ENCODE results near the gene RAB41.
A peak's percentile ranks its signal among the peaks of the same experiment; 100 is the strongest.
"Not testable (repeated sequence)": the region's sequence is repeated elsewhere in the genome, so short reads cannot be mapped to it uniquely, and the experiment has no call there.

Gene RAB41

GRCh38 chrX:70281951-70282350 lies at the start of gene RAB41:
Gene RAB41 (plus strand): TSS chrX:70282172. CDS start chrX:70282218, 46 bp downstream.
- DNase-seq, result no peak

- no peak for DNase-seq
These were observed 47.6 kb upstream of the RAB41 start, which contains the start of gene AWAT1 for GRCh38 chrX:70234355-70234754. Gene AWAT1 (plus strand): TSS chrX:70234655. CDS start chrX:70234696, 41 bp downstream.

- DNase-seq, result no peak
These were observed 41.2 kb upstream of the RAB41 start for GRCh38 chrX:70240751-70241150.

- no peak for DNase-seq
These were observed 40.5 kb upstream of the RAB41 start for GRCh38 chrX:70241501-70241900.

- DNase-seq, result not testable (repeated sequence)
These were observed 38.4 kb upstream of the RAB41 start for GRCh38 chrX:70243601-70244000.

- no peak for DNase-seq
These were observed 37.1 kb upstream of the RAB41 start for GRCh38 chrX:70244881-70245280.

GRCh38 chrX:70247252-70247651 lies 34.7 kb upstream of the RAB41 start:
- DNase-seq, result no peak

GRCh38 chrX:70252491-70252890 lies 29.5 kb upstream of the RAB41 start:
- no peak for DNase-seq

- no peak for DNase-seq
These were observed 28.5 kb upstream of the RAB41 start for GRCh38 chrX:70253377-70254062.

GRCh38 chrX:70254063-70254400 lies 27.9 kb upstream of the RAB41 start:
- DNase-seq, result no peak

GRCh38 chrX:70254909-70255308 lies 27.1 kb upstream of the RAB41 start:
- DNase-seq, result no peak

- peak; percentile 30 for DNase-seq
These were observed 26.5 kb upstream of the RAB41 start for GRCh38 chrX:70255452-70255851.

- DNase-seq, result no peak
These were observed 24.3 kb upstream of the RAB41 start for GRCh38 chrX:70257423-70258288.

GRCh38 chrX:70260104-70260503 lies 21.9 kb upstream of the RAB41 start, which contains the start of gene P2RY4:
Gene P2RY4 (minus strand): TSS chrX:70260204. CDS start chrX:70259624, 580 bp downstream.
- no peak for DNase-seq

GRCh38 chrX:70262952-70263567 lies 18.9 kb upstream of the RAB41 start:
- DNase-seq, result peak; percentile 21

- no peak for DNase-seq
These were observed 17.2 kb upstream of the RAB41 start for GRCh38 chrX:70264784-70265183.

- no peak for DNase-seq
These were observed 13.9 kb upstream of the RAB41 start, which contains the start of gene ARR3 for GRCh38 chrX:70268034-70268433. Gene ARR3 (plus strand): TSS chrX:70268334. CDS start chrX:70269386, 1,052 bp downstream.

- DNase-seq, result not testable (repeated sequence)
These were observed 7.9 kb upstream of the RAB41 start for GRCh38 chrX:70274029-70274428.

GRCh38 chrX:70279081-70279480 lies 2.9 kb upstream of the RAB41 start:
- DNase-seq, result no peak

- DNase-seq, result no peak
These were observed 1.4 kb upstream of the RAB41 start for GRCh38 chrX:70280573-70280972.

- DNase-seq, result no peak
These were observed 7.3 kb downstream of the RAB41 start for GRCh38 chrX:70289168-70289792.

- peak; percentile 78 for DNase-seq
These were observed 8.1 kb downstream of the RAB41 start, which contains the start of the genes KIF4A and PDZD11 for GRCh38 chrX:70289793-70290770. Gene KIF4A (plus strand): TSS chrX:70290104. CDS start chrX:70290459, 355 bp downstream. Gene PDZD11 (minus strand): TSS chrX:70289927. CDS start chrX:70289341, 586 bp downstream.

All from fibroblast of upper back skin (primary cell).